Measurements from ENCODE around the gene FBXL16.

The FBXL16 gene

GRCh38 chr16:659618-660017 is 46.0 kb downstream of the FBXL16 start:
- DNase-seq: no peak

- no peak for DNase-seq
These were observed 46.7 kb downstream of the FBXL16 start for GRCh38 chr16:658679-659571.

GRCh38 chr16:657487-657886 is 48.1 kb downstream of the FBXL16 start:
- no peak for DNase-seq

DNA sequence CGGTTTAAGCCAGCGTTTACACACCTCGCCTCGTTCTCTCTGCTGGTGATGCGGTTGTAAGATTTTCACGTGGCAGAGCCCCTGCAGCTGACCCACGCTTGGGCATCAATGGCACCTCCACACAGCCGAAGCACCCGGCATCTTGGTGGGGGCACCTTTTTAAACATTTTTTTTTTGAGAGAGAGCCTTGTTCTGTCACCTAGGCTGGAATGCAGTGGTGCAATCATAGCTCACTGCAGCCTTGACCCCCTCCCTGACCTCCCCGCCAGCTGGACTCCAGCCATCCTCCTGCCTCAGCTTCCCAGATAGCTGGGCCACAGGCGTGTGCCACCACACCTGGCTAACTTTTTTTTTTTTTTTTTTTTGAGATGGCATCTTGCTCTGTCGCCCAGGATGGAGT is 51.6 kb downstream of the FBXL16 start:
- DNase-seq: no peak

DNA sequence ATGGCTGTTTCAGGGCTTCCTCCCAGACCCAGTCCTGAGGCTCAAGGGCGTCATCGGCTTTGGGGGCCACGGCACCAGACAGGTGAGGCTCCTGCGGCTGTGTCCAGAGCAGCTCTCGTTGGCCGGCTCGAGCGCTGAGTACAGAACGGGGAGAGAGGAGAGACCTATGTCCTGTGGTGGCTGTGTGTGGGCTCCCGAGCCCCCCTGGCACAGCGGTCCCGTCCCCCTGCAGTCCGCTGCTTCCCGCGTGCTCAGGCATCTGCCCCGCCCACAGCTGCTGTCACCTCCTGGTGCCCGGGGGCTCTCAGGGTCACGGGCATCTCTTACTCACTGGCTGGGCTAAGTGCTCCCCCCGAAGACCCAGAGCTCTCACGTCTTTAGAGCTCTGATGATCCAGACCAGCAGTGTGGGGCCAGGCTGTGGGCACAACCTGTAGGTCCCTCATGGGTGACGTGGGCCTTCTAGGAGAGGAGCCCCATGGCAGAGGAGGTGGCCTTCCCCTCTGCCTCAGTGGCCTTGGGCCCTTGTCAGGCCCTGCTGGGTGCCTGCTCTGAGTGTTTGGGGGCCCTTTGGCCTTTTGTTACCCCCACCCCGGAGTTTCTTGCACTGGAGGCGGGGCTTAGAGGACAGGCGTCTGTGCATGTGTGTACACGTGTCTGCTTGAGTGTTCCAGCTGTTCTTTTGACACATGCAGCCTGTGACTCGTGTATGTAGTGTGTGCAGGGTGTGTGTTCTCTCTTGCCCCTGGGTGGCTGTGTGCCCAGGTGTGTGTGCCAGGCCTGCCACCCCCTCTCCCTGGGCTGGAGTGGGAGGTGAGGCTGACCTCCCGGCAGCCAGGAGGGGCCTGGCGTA is 52.9 kb downstream of the FBXL16 start:
- no peak for DNase-seq

DNA sequence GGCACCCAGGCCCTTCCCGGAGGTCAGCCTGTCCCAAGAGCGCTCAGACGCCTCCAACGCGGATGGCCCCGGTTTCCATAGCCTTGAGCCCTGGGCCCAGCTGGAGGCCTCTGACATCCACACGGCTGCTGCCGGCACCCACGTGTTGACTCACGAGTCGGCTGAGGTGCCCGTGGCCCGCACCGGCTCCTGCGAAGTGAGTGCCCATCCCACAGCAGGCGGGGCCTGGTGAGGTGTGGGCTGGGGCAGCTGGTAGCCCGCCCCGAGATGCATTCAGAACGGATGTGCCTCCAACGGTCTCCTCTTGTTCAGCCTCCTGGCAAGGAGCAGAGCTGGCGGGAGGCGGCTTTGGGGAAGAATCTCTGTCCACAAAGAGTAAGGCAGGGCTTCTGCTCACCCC is 53.8 kb downstream of the FBXL16 start:
- DNase-seq: no peak

- no peak for DNase-seq
These were observed 56.0 kb downstream of the FBXL16 start for GRCh38 chr16:649631-650030.

- peak; percentile 78 for DNase-seq
These were observed 56.6 kb downstream of the FBXL16 start, which contains the start of gene WDR90 for GRCh38 chr16:648781-649589. Gene WDR90 (plus strand): TSS chr16:649365. CDS start chr16:649417, 52 bp downstream.

DNA sequence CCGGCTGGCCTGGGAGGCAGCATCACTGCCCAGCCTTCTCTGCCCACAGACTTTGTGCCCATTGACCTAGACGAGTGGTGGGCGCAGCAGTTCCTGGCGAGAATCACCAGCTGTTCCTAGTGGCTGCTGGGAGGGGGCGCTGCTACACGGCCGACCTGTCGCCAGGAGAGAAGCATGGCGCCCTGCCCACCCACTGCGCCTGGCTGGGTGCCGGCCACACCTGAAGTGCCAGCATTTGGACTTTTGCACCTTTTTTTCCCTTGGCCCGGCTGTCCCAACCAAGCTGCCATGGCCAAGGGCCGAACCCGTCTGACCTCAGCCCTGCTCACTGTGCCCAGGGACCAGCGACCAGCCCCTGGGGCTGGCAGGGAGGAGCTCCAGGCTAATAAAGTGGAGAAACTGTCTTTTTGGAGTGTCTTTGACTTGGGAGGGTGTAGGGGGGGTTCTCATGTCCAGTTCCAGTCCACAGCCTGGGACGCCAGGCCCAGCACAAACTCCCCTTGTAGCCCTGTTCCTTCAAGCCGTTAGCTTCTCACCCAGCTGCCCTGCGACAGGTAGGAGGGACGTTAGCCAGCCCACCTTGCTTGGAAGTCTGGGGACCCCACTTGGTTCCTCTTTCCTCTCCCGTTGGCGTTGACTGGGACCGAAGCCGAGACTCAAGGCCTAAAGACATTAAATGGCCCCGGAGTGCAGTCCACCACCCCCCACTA is 57.4 kb downstream of the FBXL16 start:
- peak; percentile 55 for DNase-seq

- DNase-seq: no peak
These were observed 58.3 kb downstream of the FBXL16 start for GRCh38 chr16:647173-647902.

- no peak for DNase-seq
These were observed 58.9 kb downstream of the FBXL16 start for GRCh38 chr16:646679-647172.

GRCh38 chr16:645852-646678 is 59.5 kb downstream of the FBXL16 start:
- DNase-seq: no peak

GRCh38 chr16:644556-644955 is 61.0 kb downstream of the FBXL16 start:
- no peak for DNase-seq

GRCh38 chr16:643050-643368 is 62.6 kb downstream of the FBXL16 start:
- no peak for DNase-seq
